Measurements from ENCODE around the gene CDCA4. TPM values are rescaled to one million over a fixed set of nuclear protein-coding genes. Genes with fewer than 3 reads are reported as not detected.

Gene CDCA4
- total RNA-seq, 2 experiments from 2014 or later, result 57.1 to 57.5 TPM

Other genes starting within 250 kb of the CDCA4 start
- 100 to 1,000 TPM; 157 to 162 TPM for gene AKT1, start 225.3 kb downstream of the CDCA4 start, total RNA-seq
- gene ZBTB42, start 220.0 kb downstream of the CDCA4 start, total RNA-seq, result 1 to 10 TPM; 4.9 to 5.5 TPM
- 1 to 10 TPM; 3.0 to 3.2 TPM for gene CEP170B, start 155.8 kb downstream of the CDCA4 start, total RNA-seq
- not detected for gene PLD4, start 96.2 kb downstream of the CDCA4 start, total RNA-seq
- not detected for gene AHNAK2, start 42.7 kb downstream of the CDCA4 start, total RNA-seq
- gene CLBA1, start 35.3 kb downstream of the CDCA4 start, total RNA-seq, result under 1 TPM; 0.38 to 0.68 TPM
- gene GPR132, start 44.3 kb upstream of the CDCA4 start, total RNA-seq, result 10 to 100 TPM; 51.2 to 51.4 TPM
- 1 to 10 TPM; 2.6 to 3.0 TPM for gene JAG2, start 147.7 kb upstream of the CDCA4 start, total RNA-seq
- 10 to 100 TPM; 23.8 to 24.9 TPM for gene NUDT14, start 160.2 kb upstream of the CDCA4 start, total RNA-seq
- 10 to 100 TPM; 44.2 to 45.7 TPM for gene BTBD6, start 227.4 kb upstream of the CDCA4 start, total RNA-seq

Measured in activated CD4-positive, alpha-beta memory T cell treated with anti-CD3 and anti-CD28 coated beads, Interleukin-2, amount 10 ng/mL, durations not matched to agents 7 days and 5 days (primary cell).